ENCODE measurements around the gene SV2A.
"Not testable (repeated sequence)": the region's sequence is repeated elsewhere in the genome, so short reads cannot be mapped to it uniquely, and the experiment has no call there.

The SV2A gene

GRCh38 chr1:149942885-149943284 is 25.2 kb upstream of the SV2A start:
- no peaks in the 10 kb centered on the region for H3K27me3 ChIP-seq (ENCODE audit: insufficient read depth, low read length)
- peaks cover 31% of the 10 kb centered on the region for H3K36me3 ChIP-seq (ENCODE audit: insufficient read depth, low read length)
- no peak overlapping the region for H3K4me3 ChIP-seq (ENCODE audit: low read length)
- peaks cover 42% of the 10 kb centered on the region for H3K4me1 ChIP-seq (ENCODE audit: insufficient read depth, low read length)
- WGBS = 66% methylated on average over 1 of the region's 3 CpGs
- no peak overlapping the region; the same call in 1 of the 2 replicates for H3K27ac ChIP-seq (ENCODE audit: low read depth, low read length)
- 0 out of 2 replicates have a peak overlapping the region, but pooled peaks have one; percentile 6 for H3K9ac ChIP-seq (ENCODE audit: low read depth, low read length)
- H3K9me3 ChIP-seq (ENCODE audit: insufficient read depth, low read depth, low read length) = no peaks in the 10 kb centered on the region

- H3K4me1 ChIP-seq (ENCODE audit: insufficient read depth, low read length) = peaks cover 49% of the 10 kb centered on the region
- no peak overlapping the region for H3K4me3 ChIP-seq (ENCODE audit: low read length)
- H3K9ac ChIP-seq (ENCODE audit: low read depth, low read length) = peak overlapping the region; percentile 35; the same call in 1 of the 2 replicates
- H3K9me3 ChIP-seq (ENCODE audit: insufficient read depth, low read depth, low read length) = no peaks in the 10 kb centered on the region
- H3K27me3 ChIP-seq (ENCODE audit: insufficient read depth, low read length) = no peaks in the 10 kb centered on the region
- H3K36me3 ChIP-seq (ENCODE audit: insufficient read depth, low read length) = peaks cover 26% of the 10 kb centered on the region
- H3K27ac ChIP-seq (ENCODE audit: low read depth, low read length) = no peak overlapping the region; the same call in none of the 2 replicates
- 70% methylated on average over 4 of the region's 5 CpGs for WGBS
Measured at GRCh38 chr1:149942207-149942606, 24.6 kb upstream of the SV2A start.

DNA sequence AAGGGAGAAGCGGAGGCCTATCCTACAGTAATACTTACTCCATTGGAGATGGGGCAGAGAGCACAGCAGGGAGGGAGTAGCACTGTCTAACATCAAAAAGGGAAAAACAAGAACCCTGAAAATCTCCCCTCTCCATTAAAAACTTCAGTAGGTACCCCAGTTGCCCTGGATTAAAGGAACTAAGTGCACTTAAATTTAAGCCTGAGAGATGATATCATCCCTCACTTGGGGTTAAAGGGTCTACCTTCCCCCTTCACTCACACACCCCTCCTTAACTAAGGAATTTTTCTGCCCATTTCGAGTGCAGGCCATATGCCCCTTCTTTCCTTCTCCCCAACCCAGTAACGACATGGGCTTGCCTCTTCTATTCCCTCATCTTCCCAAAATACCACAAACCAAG is 22.8 kb upstream of the SV2A start:
- Histone ChIP-seq H3K9me3 (ENCODE audit: insufficient read depth, low read depth, low read length) (no peaks in the 10 kb centered on the region), H3K27me3 (ENCODE audit: insufficient read depth, low read length) (no peaks in the 10 kb centered on the region), H3K9ac (ENCODE audit: low read depth, low read length) (no peak overlapping the region), H3K27ac (ENCODE audit: low read depth, low read length) (no peak overlapping the region; the same call in 1 of the 2 replicates), H3K4me3 (ENCODE audit: low read length) (no peak overlapping the region), H3K4me1 (ENCODE audit: insufficient read depth, low read length) (peaks cover 54% of the 10 kb centered on the region), H3K36me3 (ENCODE audit: insufficient read depth, low read length) (peaks cover 15% of the 10 kb centered on the region)
- 65% methylated on average over 3 of the region's 3 CpGs for WGBS

DNA sequence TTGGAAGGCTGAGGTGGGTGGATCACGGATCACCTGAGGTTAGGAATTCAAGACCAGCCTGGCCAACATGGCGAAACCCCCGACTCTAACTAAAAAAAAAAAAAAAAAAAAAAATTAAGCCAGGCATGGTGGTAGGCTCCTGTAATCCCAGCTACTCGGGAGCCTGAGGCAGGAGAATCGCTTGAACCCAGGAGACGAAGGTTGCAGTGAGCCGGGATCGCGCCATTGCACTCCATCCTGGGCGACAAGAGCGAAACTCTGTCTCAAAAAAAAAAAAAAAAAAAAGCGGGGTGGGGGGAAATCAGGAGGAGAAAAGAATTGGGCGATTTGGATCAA is 21.0 kb upstream of the SV2A start:
- peak overlapping the region; percentile 68; the same call in 1 of the 2 replicates for H3K9ac ChIP-seq (ENCODE audit: low read depth, low read length)
- peaks cover 54% of the 10 kb centered on the region for H3K4me1 ChIP-seq (ENCODE audit: insufficient read depth, low read length)
- H3K27me3 ChIP-seq (ENCODE audit: insufficient read depth, low read length); H3K9me3 ChIP-seq (ENCODE audit: insufficient read depth, low read depth, low read length); H3K36me3 ChIP-seq (ENCODE audit: insufficient read depth, low read length): not testable (repeated sequence)
- H3K27ac ChIP-seq (ENCODE audit: low read depth, low read length) = peak overlapping the region; percentile 94
- H3K4me3 ChIP-seq (ENCODE audit: low read length) = peak overlapping the region; percentile 32
- WGBS = 14% methylated on average over 9 of the region's 13 CpGs

DNA sequence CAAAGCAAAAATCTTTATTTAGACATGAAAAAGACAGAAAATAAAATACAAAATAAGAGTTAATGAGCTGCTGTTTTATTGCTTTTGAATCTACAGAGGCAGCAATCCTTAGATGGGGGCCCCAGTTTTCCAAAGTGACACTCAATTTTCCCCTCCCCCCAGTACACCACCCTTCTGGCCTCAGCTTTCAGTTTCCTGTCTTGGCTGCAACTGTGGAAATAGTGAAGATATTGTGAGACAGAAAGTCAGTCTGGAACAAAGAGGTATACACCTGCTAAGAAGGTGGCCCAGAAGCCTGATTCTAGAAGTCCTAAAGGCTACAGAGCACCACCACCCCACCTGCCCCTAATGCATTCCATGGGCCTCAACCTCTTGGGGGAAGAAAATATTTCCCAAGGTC is 20.1 kb upstream of the SV2A start:
- H3K27ac ChIP-seq (ENCODE audit: low read depth, low read length) = no peak overlapping the region
- peaks cover 51% of the 10 kb centered on the region for H3K4me1 ChIP-seq (ENCODE audit: insufficient read depth, low read length)
- no peaks in the 10 kb centered on the region for H3K9me3 ChIP-seq (ENCODE audit: insufficient read depth, low read depth, low read length)
- H3K36me3 ChIP-seq (ENCODE audit: insufficient read depth, low read length) = no peaks in the 10 kb centered on the region
- H3K4me3 ChIP-seq (ENCODE audit: low read length) = peak overlapping the region; percentile 60
- H3K9ac ChIP-seq (ENCODE audit: low read depth, low read length) = peak overlapping the region; percentile 3; the same call in 1 of the 2 replicates
- H3K27me3 ChIP-seq (ENCODE audit: insufficient read depth, low read length) = no peaks in the 10 kb centered on the region

DNA sequence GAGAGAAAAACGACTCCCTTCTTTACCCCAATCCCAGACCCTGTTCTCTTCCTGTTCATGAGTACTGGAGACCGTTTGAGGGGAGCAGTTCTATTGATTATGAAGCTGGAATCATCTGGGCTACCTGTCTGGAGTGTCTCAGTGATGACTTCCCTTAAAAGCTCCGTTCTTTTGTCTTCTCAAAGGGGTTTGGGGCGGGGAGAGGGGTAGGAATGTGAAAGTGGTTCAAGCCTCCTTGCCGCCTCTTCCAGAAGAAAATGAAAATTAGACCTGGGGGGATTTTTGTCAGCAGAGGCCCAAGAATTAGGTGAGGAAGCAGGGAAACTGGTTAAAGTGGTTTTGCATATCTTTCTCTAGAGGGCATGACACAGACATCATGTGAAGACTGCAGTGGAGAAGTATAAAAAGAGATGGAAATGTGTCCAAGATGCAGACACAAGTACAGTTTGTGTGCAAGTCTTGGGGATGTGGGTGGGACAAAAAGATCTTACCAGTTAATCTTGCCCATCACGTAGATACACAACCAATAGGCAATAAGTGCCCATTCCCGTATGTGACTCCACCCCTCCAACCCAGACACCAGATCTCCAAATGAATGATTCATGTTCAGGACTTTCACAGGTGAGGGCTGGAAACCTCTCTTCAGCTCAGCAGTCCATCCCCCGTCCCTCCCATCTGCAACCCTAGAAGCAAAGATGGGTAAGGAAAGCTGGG is 19.5 kb upstream of the SV2A start:
- 14% methylated on average over 6 of the region's 8 CpGs for WGBS

GRCh38 chr1:149936170-149936991 is 18.7 kb upstream of the SV2A start, which contains the start of gene MTMR11:
Gene MTMR11 (minus strand): TSS chr1:149936879. CDS start chr1:149936647, 232 bp downstream.
- H3K9ac ChIP-seq (ENCODE audit: low read depth, low read length) = peak within 1 kb of the TSS; percentile 45; the same call in 1 of the 2 replicates
- peak within 1 kb of the TSS; percentile 60 for H3K4me3 ChIP-seq (ENCODE audit: low read length)
- H3K36me3 ChIP-seq (ENCODE audit: insufficient read depth, low read length) = no peaks in the 10 kb centered on the region
- H3K27me3 ChIP-seq (ENCODE audit: insufficient read depth, low read length) = no peaks in the 10 kb centered on the region
- no peaks in the 10 kb centered on the region for H3K9me3 ChIP-seq (ENCODE audit: insufficient read depth, low read depth, low read length)
- H3K4me1 ChIP-seq (ENCODE audit: insufficient read depth, low read length) = peaks cover 40% of the 10 kb centered on the region
- H3K27ac ChIP-seq (ENCODE audit: low read depth, low read length) = no peak within 1 kb of the TSS
- 42% methylated on average over 14 of the region's 18 CpGs for WGBS

More for the DNA sequence above, 19.5 kb upstream of the SV2A start:
- Histone ChIP-seq H3K4me1 (ENCODE audit: insufficient read depth, low read length) (peaks cover 46% of the 10 kb centered on the region), H3K4me3 (ENCODE audit: low read length) (peak overlapping the region; percentile 60), H3K9ac (ENCODE audit: low read depth, low read length) (peak overlapping the region; percentile 45; the same call in 1 of the 2 replicates), H3K36me3 (ENCODE audit: insufficient read depth, low read length) (no peaks in the 10 kb centered on the region), H3K27ac (ENCODE audit: low read depth, low read length) (no peak overlapping the region), H3K27me3 (ENCODE audit: insufficient read depth, low read length) (no peaks in the 10 kb centered on the region), H3K9me3 (ENCODE audit: insufficient read depth, low read depth, low read length) (no peaks in the 10 kb centered on the region)

DNA sequence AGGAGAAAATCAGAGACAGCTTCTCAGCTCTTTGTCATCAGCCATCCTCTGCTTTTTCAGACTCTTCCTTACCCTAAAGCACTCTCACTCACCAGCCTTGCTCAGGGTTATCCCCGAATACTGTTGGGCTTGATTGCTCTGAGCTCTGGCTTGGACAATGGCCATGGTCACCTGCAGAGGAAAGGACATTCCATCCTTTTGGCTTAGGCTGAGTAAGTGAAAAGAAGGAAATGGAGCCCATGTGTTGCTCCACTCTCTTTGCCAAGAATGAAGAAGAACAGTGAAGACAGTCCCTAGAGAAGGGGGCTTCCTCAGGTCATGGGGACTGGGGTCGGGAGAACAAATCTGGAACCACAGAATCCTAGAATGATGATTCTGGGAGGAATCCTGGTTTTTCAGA is 16.7 kb upstream of the SV2A start:
- Histone ChIP-seq H3K4me1 (ENCODE audit: insufficient read depth, low read length) (peaks cover 23% of the 10 kb centered on the region), H3K27me3 (ENCODE audit: insufficient read depth, low read length) (no peaks in the 10 kb centered on the region)
- WGBS = 83% methylated on average over 2 of the region's 2 CpGs

DNA sequence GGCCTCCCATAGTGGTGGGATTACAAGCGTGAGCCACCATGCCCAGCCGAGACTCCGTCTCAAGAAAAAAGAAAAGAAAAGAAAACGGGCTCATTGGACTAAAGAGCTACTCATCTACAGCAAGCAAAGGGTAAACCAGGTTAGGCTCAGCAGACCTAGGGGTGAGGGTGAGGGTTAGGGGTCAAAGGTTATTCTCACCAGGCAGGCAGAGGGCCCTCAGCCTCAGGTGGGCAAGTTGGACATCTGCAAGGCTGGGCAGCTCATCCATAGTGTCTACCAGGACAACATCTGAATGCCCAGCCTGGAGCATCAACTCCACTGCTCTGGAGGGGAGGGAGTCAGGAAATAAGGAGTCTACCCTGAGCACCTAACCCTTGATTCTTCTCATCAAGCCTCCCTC is 15.6 kb upstream of the SV2A start:
- no peak overlapping the region for H3K27ac ChIP-seq (ENCODE audit: low read depth, low read length)
- no peaks in the 10 kb centered on the region; the same call in 1 of the 2 replicates for H3K36me3 ChIP-seq (ENCODE audit: insufficient read depth, low read length)
- WGBS = 92% methylated on average over 4 of the region's 4 CpGs
- no peaks in the 10 kb centered on the region for H3K27me3 ChIP-seq (ENCODE audit: insufficient read depth, low read length)
- peaks cover 21% of the 10 kb centered on the region for H3K4me1 ChIP-seq (ENCODE audit: insufficient read depth, low read length)
- H3K9me3 ChIP-seq (ENCODE audit: insufficient read depth, low read depth, low read length) = no peaks in the 10 kb centered on the region
- no peak overlapping the region for H3K9ac ChIP-seq (ENCODE audit: low read depth, low read length)
- H3K4me3 ChIP-seq (ENCODE audit: low read length) = no peak overlapping the region

More for the DNA sequence above, 16.7 kb upstream of the SV2A start:
- Histone ChIP-seq H3K9ac (ENCODE audit: low read depth, low read length) (no peak overlapping the region), H3K9me3 (ENCODE audit: insufficient read depth, low read depth, low read length) (no peaks in the 10 kb centered on the region), H3K27ac (ENCODE audit: low read depth, low read length) (no peak overlapping the region), H3K36me3 (ENCODE audit: insufficient read depth, low read length) (no peaks in the 10 kb centered on the region; the same call in 1 of the 2 replicates), H3K4me3 (ENCODE audit: low read length) (no peak overlapping the region)

DNA sequence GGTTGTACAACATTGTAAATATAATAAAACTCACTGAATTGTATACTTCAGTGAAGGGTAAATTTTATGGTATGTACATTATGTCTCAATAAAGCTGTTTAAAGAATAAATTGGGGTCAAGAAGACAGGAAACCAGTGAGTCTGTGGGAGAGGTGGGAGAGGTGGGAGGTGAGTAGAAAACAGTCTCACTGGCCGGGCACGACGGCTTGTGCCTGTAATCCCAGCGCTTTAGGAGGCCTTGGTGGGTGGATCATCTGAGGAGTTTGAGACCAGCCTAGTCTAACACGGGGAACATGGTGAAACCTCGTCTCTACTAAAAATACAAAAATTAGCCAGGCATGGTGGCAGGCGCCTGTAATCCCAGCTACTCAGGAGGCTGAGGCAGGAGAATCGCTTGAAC is 14.8 kb upstream of the SV2A start:
- no peak overlapping the region for H3K9ac ChIP-seq (ENCODE audit: low read depth, low read length)
- H3K27me3 ChIP-seq (ENCODE audit: insufficient read depth, low read length) = no peaks in the 10 kb centered on the region
- 92% methylated on average over 7 of the region's 8 CpGs for WGBS
- H3K9me3 ChIP-seq (ENCODE audit: insufficient read depth, low read depth, low read length) = no peaks in the 10 kb centered on the region
- H3K4me3 ChIP-seq (ENCODE audit: low read length) = no peak overlapping the region
- H3K27ac ChIP-seq (ENCODE audit: low read depth, low read length) = no peak overlapping the region
- no peaks in the 10 kb centered on the region; the same call in 1 of the 2 replicates for H3K36me3 ChIP-seq (ENCODE audit: insufficient read depth, low read length)
- H3K4me1 ChIP-seq (ENCODE audit: insufficient read depth, low read length) = peaks cover 13% of the 10 kb centered on the region

- 88% methylated on average over 13 of the region's 13 CpGs for WGBS
- no peak overlapping the region for H3K4me3 ChIP-seq (ENCODE audit: low read length)
- peaks cover 6% of the 10 kb centered on the region for H3K36me3 ChIP-seq (ENCODE audit: insufficient read depth, low read length)
Measured at GRCh38 chr1:149931212-149931790, 13.7 kb upstream of the SV2A start.

More at GRCh38 chr1:149931212-149931790, 13.7 kb upstream of the SV2A start:
- Histone ChIP-seq H3K27me3 (ENCODE audit: insufficient read depth, low read length) (no peaks in the 10 kb centered on the region), H3K9ac (ENCODE audit: low read depth, low read length) (no peak overlapping the region), H3K9me3 (ENCODE audit: insufficient read depth, low read depth, low read length) (no peaks in the 10 kb centered on the region), H3K27ac (ENCODE audit: low read depth, low read length) (no peak overlapping the region), H3K4me1 (ENCODE audit: insufficient read depth, low read length) (peaks cover 9% of the 10 kb centered on the region)
